ENCODE measurements around the gene RNASE1.

DNA sequence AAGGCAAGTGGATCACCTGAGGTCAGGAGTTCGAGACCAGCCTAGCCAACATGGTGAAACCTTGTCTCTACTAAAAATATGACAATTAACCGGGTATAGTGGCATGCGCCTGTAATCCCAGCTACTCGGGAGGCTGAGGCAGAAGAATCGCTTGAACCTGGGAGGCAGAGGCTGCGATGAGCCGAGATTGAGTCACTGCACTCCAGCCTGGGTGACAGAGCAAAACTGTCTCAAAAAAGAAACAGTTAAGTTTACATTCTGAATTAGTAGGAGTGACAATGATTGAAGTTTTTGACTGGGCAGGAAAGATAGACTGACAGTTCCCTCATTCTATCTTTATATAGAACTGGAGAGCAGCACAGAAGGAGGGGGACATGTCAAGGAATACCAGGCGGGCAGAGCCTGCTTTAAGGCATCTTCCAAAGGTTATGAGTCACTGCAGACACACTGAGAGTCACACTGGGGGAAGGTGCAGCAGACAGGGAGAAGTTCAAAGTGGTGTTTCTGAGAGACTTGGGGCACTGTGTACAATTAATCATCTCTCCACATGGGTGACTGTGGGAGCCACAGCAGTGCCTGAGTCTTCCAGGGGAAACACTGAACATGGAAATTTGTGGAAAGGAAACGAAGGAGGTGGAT, 45.8 kb upstream of the RNASE1 start:
- TF ChIP-seq, protein P1, sequence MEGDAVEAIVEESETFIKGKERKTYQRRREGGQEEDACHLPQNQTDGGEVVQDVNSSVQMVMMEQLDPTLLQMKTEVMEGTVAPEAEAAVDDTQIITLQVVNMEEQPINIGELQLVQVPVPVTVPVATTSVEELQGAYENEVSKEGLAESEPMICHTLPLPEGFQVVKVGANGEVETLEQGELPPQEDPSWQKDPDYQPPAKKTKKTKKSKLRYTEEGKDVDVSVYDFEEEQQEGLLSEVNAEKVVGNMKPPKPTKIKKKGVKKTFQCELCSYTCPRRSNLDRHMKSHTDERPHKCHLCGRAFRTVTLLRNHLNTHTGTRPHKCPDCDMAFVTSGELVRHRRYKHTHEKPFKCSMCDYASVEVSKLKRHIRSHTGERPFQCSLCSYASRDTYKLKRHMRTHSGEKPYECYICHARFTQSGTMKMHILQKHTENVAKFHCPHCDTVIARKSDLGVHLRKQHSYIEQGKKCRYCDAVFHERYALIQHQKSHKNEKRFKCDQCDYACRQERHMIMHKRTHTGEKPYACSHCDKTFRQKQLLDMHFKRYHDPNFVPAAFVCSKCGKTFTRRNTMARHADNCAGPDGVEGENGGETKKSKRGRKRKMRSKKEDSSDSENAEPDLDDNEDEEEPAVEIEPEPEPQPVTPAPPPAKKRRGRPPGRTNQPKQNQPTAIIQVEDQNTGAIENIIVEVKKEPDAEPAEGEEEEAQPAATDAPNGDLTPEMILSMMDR (conservative IDR thresholded peaks at IDR 0.05; ENCODE audit: low read depth in 2 of 2), result no peak
- TF ChIP-seq EZH2phosphoT487 (IDR thresholded peaks at IDR 0.05; ENCODE audit: unreplicated experiment) (no peak), EZH2 (IDR thresholded peaks at IDR 0.05; ENCODE audit: low read depth, unreplicated experiment) (no peak), POLR2AphosphoS5 (IDR thresholded peaks at IDR 0.05; ENCODE audit: low read depth) (no peak), ZNF114 (CRISPR knock-in tag; IDR thresholded peaks at IDR 0.05) (no peak)
- TF ChIP-seq, protein P2, sequence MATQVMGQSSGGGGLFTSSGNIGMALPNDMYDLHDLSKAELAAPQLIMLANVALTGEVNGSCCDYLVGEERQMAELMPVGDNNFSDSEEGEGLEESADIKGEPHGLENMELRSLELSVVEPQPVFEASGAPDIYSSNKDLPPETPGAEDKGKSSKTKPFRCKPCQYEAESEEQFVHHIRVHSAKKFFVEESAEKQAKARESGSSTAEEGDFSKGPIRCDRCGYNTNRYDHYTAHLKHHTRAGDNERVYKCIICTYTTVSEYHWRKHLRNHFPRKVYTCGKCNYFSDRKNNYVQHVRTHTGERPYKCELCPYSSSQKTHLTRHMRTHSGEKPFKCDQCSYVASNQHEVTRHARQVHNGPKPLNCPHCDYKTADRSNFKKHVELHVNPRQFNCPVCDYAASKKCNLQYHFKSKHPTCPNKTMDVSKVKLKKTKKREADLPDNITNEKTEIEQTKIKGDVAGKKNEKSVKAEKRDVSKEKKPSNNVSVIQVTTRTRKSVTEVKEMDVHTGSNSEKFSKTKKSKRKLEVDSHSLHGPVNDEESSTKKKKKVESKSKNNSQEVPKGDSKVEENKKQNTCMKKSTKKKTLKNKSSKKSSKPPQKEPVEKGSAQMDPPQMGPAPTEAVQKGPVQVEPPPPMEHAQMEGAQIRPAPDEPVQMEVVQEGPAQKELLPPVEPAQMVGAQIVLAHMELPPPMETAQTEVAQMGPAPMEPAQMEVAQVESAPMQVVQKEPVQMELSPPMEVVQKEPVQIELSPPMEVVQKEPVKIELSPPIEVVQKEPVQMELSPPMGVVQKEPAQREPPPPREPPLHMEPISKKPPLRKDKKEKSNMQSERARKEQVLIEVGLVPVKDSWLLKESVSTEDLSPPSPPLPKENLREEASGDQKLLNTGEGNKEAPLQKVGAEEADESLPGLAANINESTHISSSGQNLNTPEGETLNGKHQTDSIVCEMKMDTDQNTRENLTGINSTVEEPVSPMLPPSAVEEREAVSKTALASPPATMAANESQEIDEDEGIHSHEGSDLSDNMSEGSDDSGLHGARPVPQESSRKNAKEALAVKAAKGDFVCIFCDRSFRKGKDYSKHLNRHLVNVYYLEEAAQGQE (IDR thresholded peaks at IDR 0.05; ENCODE audit: unreplicated experiment), result no peak
- TF ChIP-seq, protein P3, sequence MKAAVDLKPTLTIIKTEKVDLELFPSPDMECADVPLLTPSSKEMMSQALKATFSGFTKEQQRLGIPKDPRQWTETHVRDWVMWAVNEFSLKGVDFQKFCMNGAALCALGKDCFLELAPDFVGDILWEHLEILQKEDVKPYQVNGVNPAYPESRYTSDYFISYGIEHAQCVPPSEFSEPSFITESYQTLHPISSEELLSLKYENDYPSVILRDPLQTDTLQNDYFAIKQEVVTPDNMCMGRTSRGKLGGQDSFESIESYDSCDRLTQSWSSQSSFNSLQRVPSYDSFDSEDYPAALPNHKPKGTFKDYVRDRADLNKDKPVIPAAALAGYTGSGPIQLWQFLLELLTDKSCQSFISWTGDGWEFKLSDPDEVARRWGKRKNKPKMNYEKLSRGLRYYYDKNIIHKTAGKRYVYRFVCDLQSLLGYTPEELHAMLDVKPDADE (IDR thresholded peaks at IDR 0.05), result no peak
